ENCODE measurements around the gene RARA. TPM values are rescaled to one million over a fixed set of nuclear protein-coding genes. Genes with fewer than 3 reads are reported as not detected.

Gene RARA
- total and polyA plus RNA-seq, 2 of the 4 experiments (the other 2 are of a cell fraction), result 9.0 to 12.7 TPM

GRCh38 chr17:40348562-40349476 is 39.8 kb downstream of the RARA start (continued):
- no peak for TF ChIP-seq MAZ (IDR thresholded peaks at IDR 0.05; ENCODE audit: borderline replicate concordance, low read depth, low read length)

GRCh38 chr17:40349477-40349894 is 40.5 kb downstream of the RARA start:
- no peaks in the 10 kb centered on the region for H3K9me3 ChIP-seq (ENCODE audit: control insufficient read depth, insufficient read depth, low read length)
- TF ChIP-seq CTCF (conservative IDR thresholded peaks at IDR 0.05; ENCODE audit: low read depth, low read length) (no peak), SMC3 (IDR thresholded peaks at IDR 0.05; ENCODE audit: low read depth, low read length) (no peak), RCOR1 (IDR thresholded peaks at IDR 0.05; ENCODE audit: insufficient replicate concordance, low read length) (no peak), MXI1 (IDR thresholded peaks at IDR 0.05; ENCODE audit: borderline replicate concordance, low read depth, low read length) (no peak), FOS (IDR thresholded peaks at IDR 0.05; ENCODE audit: low read depth, low read length) (no peak), BHLHE40 (IDR thresholded peaks at IDR 0.05; ENCODE audit: low read depth, low read length) (no peak), ELK1 (IDR thresholded peaks at IDR 0.05; ENCODE audit: borderline replicate concordance, low read depth, low read length) (no peak), MAFK (IDR thresholded peaks at IDR 0.05; ENCODE audit: low read depth, low read length) (no peak), POLR2A (IDR thresholded peaks at IDR 0.05; ENCODE audit: low read depth, low read length) (no peak), RFX5 (IDR thresholded peaks at IDR 0.05; ENCODE audit: low read depth, low read length) (no peak), RAD21 (IDR thresholded peaks at IDR 0.05; ENCODE audit: low read length) (no peak), MAZ (IDR thresholded peaks at IDR 0.05; ENCODE audit: borderline replicate concordance, low read depth, low read length) (no peak), CEBPB (IDR thresholded peaks at IDR 0.05; ENCODE audit: low read depth, low read length) (no peak)

More at GRCh38 chr17:40349477-40349894, 40.5 kb downstream of the RARA start:
- 73% methylated on average over 4 of the region's 10 CpGs; no CpG with 5 or more reads in 1 of the 2 experiments for whole genome bisulfite sequencing, 2 experiments (ENCODE audit: extremely low coverage in 2 of 2, insufficient read length in 1 of 2)
- Histone ChIP-seq H3K36me3 (ENCODE audit: control insufficient read depth, insufficient read depth, low read length) (peaks cover 49% of the 10 kb centered on the region), H2BK15ac (ENCODE audit: low read depth, low read length) (no peak overlapping the region), H2BK120ac (ENCODE audit: low read depth, low read length) (no peak overlapping the region), H3K27ac (ENCODE audit: insufficient read depth, low read length) (no peak overlapping the region), H3K14ac (replicated peaks; ENCODE audit: low read depth, low read length) (no peak overlapping the region), H4K8ac (ENCODE audit: low read depth in 2 of 2, low read length in 2 of 2) (no peak overlapping the region), H2BK20ac (ENCODE audit: low read depth, low read length) (no peak overlapping the region), H2AK5ac (ENCODE audit: low read depth, low read length) (peak overlapping the region; percentile 2; the same call in 1 of the 2 replicates), H4K5ac (ENCODE audit: low read depth, low read length) (no peak overlapping the region), H3K4me3 (ENCODE audit: insufficient read depth, low read depth, low read length) (no peak overlapping the region), H4K91ac (ENCODE audit: insufficient read depth, low read depth, low read length) (no peak overlapping the region), H3K27me3 (ENCODE audit: control insufficient read depth, insufficient read depth, low read length) (no peaks in the 10 kb centered on the region), H4K20me1 (ENCODE audit: insufficient read depth, low read length) (peaks cover 66% of the 10 kb centered on the region), H3K56ac (ENCODE audit: extremely low read depth, insufficient read depth, low read length) (no peak overlapping the region), H2AK9ac (replicated peaks; ENCODE audit: low read depth, low read length, poor library complexity) (peak overlapping the region; percentile 81), H3K23ac (ENCODE audit: low read depth, low read length) (peak overlapping the region; percentile 68; the same call in 1 of the 2 replicates), H2BK5ac (ENCODE audit: low read depth, low read length, poor library complexity, severe bottlenecking) (no peak overlapping the region), H3K18ac (ENCODE audit: low read depth, low read length) (no peak overlapping the region), H3K4me2 (ENCODE audit: low read depth, low read length) (no peak overlapping the region), H3K79me1 (ENCODE audit: low read depth in 1 of 2, low read length in 2 of 2) (peaks cover 42 to 85% of the 10 kb centered on the region in 2 experiments), H3K9ac (ENCODE audit: low read depth, low read length) (no peak overlapping the region), H3K9me1 (ENCODE audit: insufficient read depth, low read length) (peaks cover 19% of the 10 kb centered on the region), H3K4ac (ENCODE audit: low read depth, low read length) (no peak overlapping the region), H3K4me1 (ENCODE audit: control insufficient read depth, insufficient read depth, low read length) (peaks cover 48% of the 10 kb centered on the region), H2AFZ (replicated peaks; ENCODE audit: low read length, poor library complexity) (peak overlapping the region; percentile 29)
- no peak for ATAC-seq (ENCODE audit: low read depth)
- ChIA-PET POLR2A (ENCODE audit: unreplicated experiment) (no interaction called here), CTCF (no interaction called here)
- DNase-seq, result no peak
- no TSS peak for BruUV-seq (replicated peaks)
- in situ Hi-C loops (cut with MboI; ENCODE audit: low sequenced_read_pairs), result no loop called here
- dilution Hi-C loops (cut with HindIII; ENCODE audit: low sequenced_read_pairs, unreplicated experiment), result no loop called here
- intact Hi-C loops (cut with micrococcal nuclease), result no loop called here

Measured in IMR-90 (cell line).